ENCODE data around the gene FAXC.

FAXC gene

GRCh38 chr6:99310553-99310952, 38.9 kb downstream of the FAXC start:
- TF ChIP-seq Cebpa-rat (IDR thresholded peaks at IDR 0.05) = no peak

GRCh38 chr6:99309557-99309956, 39.9 kb downstream of the FAXC start:
- H3K4me2 ChIP-seq = no peak overlapping the region
- H3K36me3 ChIP-seq = no peaks in the 10 kb centered on the region
- no peaks in the 10 kb centered on the region for H3K27me3 ChIP-seq
- TF ChIP-seq Cebpa-rat (IDR thresholded peaks at IDR 0.05) = no peak
- no peak overlapping the region for H3K9ac ChIP-seq
- H3K4me3 ChIP-seq = no peak overlapping the region
- H3K4me1 ChIP-seq = no peaks in the 10 kb centered on the region
- no peaks in the 10 kb centered on the region for H4K20me1 ChIP-seq
- no peak overlapping the region for H3K27ac ChIP-seq
- no peaks in the 10 kb centered on the region for H3K9me3 ChIP-seq

More at GRCh38 chr6:99310553-99310952, 38.9 kb downstream of the FAXC start:
- Histone ChIP-seq H4K20me1 (no peaks in the 10 kb centered on the region), H3K36me3 (no peaks in the 10 kb centered on the region), H3K9me3 (no peaks in the 10 kb centered on the region), H3K4me2 (no peak overlapping the region), H3K4me3 (no peak overlapping the region), H3K27me3 (no peaks in the 10 kb centered on the region), H3K4me1 (no peaks in the 10 kb centered on the region), H3K9ac (no peak overlapping the region), H3K27ac (no peak overlapping the region)

- no peak for TF ChIP-seq Cebpa-rat (IDR thresholded peaks at IDR 0.05)
- Histone ChIP-seq H3K4me2 (no peak overlapping the region), H3K27me3 (no peaks in the 10 kb centered on the region), H3K9ac (no peak overlapping the region), H3K4me1 (no peaks in the 10 kb centered on the region), H3K4me3 (no peak overlapping the region), H3K9me3 (no peaks in the 10 kb centered on the region), H3K36me3 (no peaks in the 10 kb centered on the region), H3K27ac (no peak overlapping the region), H4K20me1 (no peaks in the 10 kb centered on the region)
Measured at GRCh38 chr6:99308788-99309187, 40.7 kb downstream of the FAXC start.

- Histone ChIP-seq H4K20me1 (no peaks in the 10 kb centered on the region), H3K9me3 (no peaks in the 10 kb centered on the region), H3K36me3 (no peaks in the 10 kb centered on the region), H3K4me2 (no peak overlapping the region), H3K4me1 (no peaks in the 10 kb centered on the region), H3K27ac (no peak overlapping the region), H3K9ac (no peak overlapping the region), H3K27me3 (no peaks in the 10 kb centered on the region), H3K4me3 (no peak overlapping the region)
- TF ChIP-seq Cebpa-rat (IDR thresholded peaks at IDR 0.05) = no peak
Measured at GRCh38 chr6:99307295-99307907, 42.1 kb downstream of the FAXC start.

- no peak for TF ChIP-seq Cebpa-rat (IDR thresholded peaks at IDR 0.05)
- no peaks in the 10 kb centered on the region for H3K36me3 ChIP-seq
- no peak overlapping the region for H3K27ac ChIP-seq
- no peaks in the 10 kb centered on the region for H3K27me3 ChIP-seq
- no peaks in the 10 kb centered on the region for H3K9me3 ChIP-seq
- no peak overlapping the region for H3K4me3 ChIP-seq
- no peaks in the 10 kb centered on the region for H4K20me1 ChIP-seq
- H3K4me2 ChIP-seq = no peak overlapping the region
- H3K9ac ChIP-seq = no peak overlapping the region
- no peaks in the 10 kb centered on the region for H3K4me1 ChIP-seq
Measured at GRCh38 chr6:99306341-99306740, 43.1 kb downstream of the FAXC start.

GRCh38 chr6:99305021-99305554, 44.4 kb downstream of the FAXC start:
- Histone ChIP-seq H3K4me3 (no peak overlapping the region), H3K36me3 (no peaks in the 10 kb centered on the region), H3K9ac (no peak overlapping the region), H3K9me3 (no peaks in the 10 kb centered on the region), H3K4me1 (no peaks in the 10 kb centered on the region), H4K20me1 (no peaks in the 10 kb centered on the region), H3K4me2 (no peak overlapping the region), H3K27me3 (no peaks in the 10 kb centered on the region), H3K27ac (no peak overlapping the region)
- no peak for TF ChIP-seq Cebpa-rat (IDR thresholded peaks at IDR 0.05)

- Histone ChIP-seq H3K4me3 (no peak overlapping the region), H3K4me2 (no peak overlapping the region), H3K36me3 (no peaks in the 10 kb centered on the region), H3K4me1 (no peaks in the 10 kb centered on the region), H3K27me3 (no peaks in the 10 kb centered on the region), H3K27ac (no peak overlapping the region), H3K9ac (no peak overlapping the region), H3K9me3 (no peaks in the 10 kb centered on the region), H4K20me1 (no peaks in the 10 kb centered on the region)
- no peak for TF ChIP-seq Cebpa-rat (IDR thresholded peaks at IDR 0.05)
Measured at GRCh38 chr6:99297415-99297814, 52.1 kb downstream of the FAXC start.

- Histone ChIP-seq H4K20me1 (no peaks in the 10 kb centered on the region), H3K9ac (no peak overlapping the region), H3K36me3 (no peaks in the 10 kb centered on the region), H3K27me3 (no peaks in the 10 kb centered on the region), H3K27ac (no peak overlapping the region), H3K9me3 (no peaks in the 10 kb centered on the region), H3K4me1 (no peaks in the 10 kb centered on the region), H3K4me3 (no peak overlapping the region), H3K4me2 (no peak overlapping the region)
- no peak for TF ChIP-seq Cebpa-rat (IDR thresholded peaks at IDR 0.05)
Measured at GRCh38 chr6:99297006-99297405, 52.5 kb downstream of the FAXC start.

GRCh38 chr6:99296261-99296660, 53.2 kb downstream of the FAXC start:
- Histone ChIP-seq H3K27me3 (no peaks in the 10 kb centered on the region), H3K4me3 (no peak overlapping the region), H3K4me2 (no peak overlapping the region), H3K4me1 (no peaks in the 10 kb centered on the region), H3K36me3 (no peaks in the 10 kb centered on the region), H4K20me1 (no peaks in the 10 kb centered on the region), H3K27ac (no peak overlapping the region), H3K9me3 (no peaks in the 10 kb centered on the region), H3K9ac (no peak overlapping the region)
- no peak for TF ChIP-seq Cebpa-rat (IDR thresholded peaks at IDR 0.05)

- Histone ChIP-seq H3K9ac (no peak overlapping the region), H4K20me1 (no peaks in the 10 kb centered on the region), H3K4me3 (no peak overlapping the region), H3K9me3 (no peaks in the 10 kb centered on the region), H3K36me3 (no peaks in the 10 kb centered on the region), H3K27me3 (no peaks in the 10 kb centered on the region), H3K4me1 (no peaks in the 10 kb centered on the region), H3K4me2 (no peak overlapping the region), H3K27ac (no peak overlapping the region)
- no peak for TF ChIP-seq Cebpa-rat (IDR thresholded peaks at IDR 0.05)
Measured at GRCh38 chr6:99295276-99295675, 54.2 kb downstream of the FAXC start.

GRCh38 chr6:99294786-99295185, 54.7 kb downstream of the FAXC start:
- H3K4me3 ChIP-seq = no peak overlapping the region
- H3K27me3 ChIP-seq = no peaks in the 10 kb centered on the region
- no peak overlapping the region for H3K9ac ChIP-seq
- H3K9me3 ChIP-seq = no peaks in the 10 kb centered on the region
- H3K27ac ChIP-seq = no peak overlapping the region
- no peak overlapping the region for H3K4me2 ChIP-seq
- no peak for TF ChIP-seq Cebpa-rat (IDR thresholded peaks at IDR 0.05)
- no peaks in the 10 kb centered on the region for H3K4me1 ChIP-seq
- H3K36me3 ChIP-seq = no peaks in the 10 kb centered on the region
- no peaks in the 10 kb centered on the region for H4K20me1 ChIP-seq
